Vagina (tissue), 2 donors: Measurements from ENCODE around the gene BTRC.

ENCODE experiments used
- POLR2A ChIP-seq, 2 donors: fragments of 450-650 bp; IDR thresholded peaks; one replicate each; pipeline ENCODE4 v1.6.1; 2017; ENCODE audit warnings: antibody characterized with exemption in 2 of 2, mild to moderate bottlenecking in 2 of 2, moderate library complexity in 2 of 2
- POLR2AphosphoS5 ChIP-seq, 2 donors: sonication (generic); formaldehyde crosslinking; IDR thresholded peaks; one replicate each; pipeline ENCODE4 v1.9.0; 2017; ENCODE audit warnings: antibody characterized with exemption in 2 of 2, mild to moderate bottlenecking in 2 of 2, low read depth in 1 of 2; ENCODE audit not compliant: insufficient read depth in 1 of 2

GRCh38 chr10:101571271-101571925, 217.4 kb downstream of the BTRC start:
- TF ChIP-seq POLR2AphosphoS5 (IDR thresholded peaks at IDR 0.05; ENCODE audit: insufficient read depth in 1 of 2, low read depth in 1 of 2): no peak
- no peak for TF ChIP-seq POLR2A (IDR thresholded peaks at IDR 0.05)
